SK-N-SH (cell line): Measurements from ENCODE around the gene SLC50A1. TPM values are rescaled to one million over a fixed set of nuclear protein-coding genes. Genes with fewer than 3 reads are reported as not detected.

Experiments
- CTCF ChIA-PET: fragments of 300-600, 350-600 bp; formaldehyde crosslinking; extraction: SDS; loops from one replicate; lab custom pipeline; 2021; lab: Yijun Ruan, JAX
- POLR2A ChIA-PET: fragments of 350-600 bp; sonication (Branson Sonifier 250); formaldehyde crosslinking; extraction: SDS; loops from one replicate; lab custom pipeline; 2020; ENCODE audit warnings: antibody characterized with exemption, inconsistent platforms; lab: Yijun Ruan, JAX
- DNase-seq: peaks from one replicate; pipeline ENCODE4 v3.0.0; 2012
- H2AFZ ChIP-seq: fragments of 200-600 bp; sonication (generic); 2 replicates; pipeline ENCODE4 v1.8.1; 2016; ENCODE audit warnings: antibody characterized with exemption, mild to moderate bottlenecking, low read depth
- H3F3A ChIP-seq: fragments of 200-600 bp; sonication (generic); replicated peaks from 2 replicates; pipeline ENCODE3; 2016; ENCODE audit warnings: antibody characterized with exemption, mild to moderate bottlenecking; ENCODE audit not compliant: insufficient read depth
- H3K27ac ChIP-seq, 2 experiments: fragments of 200-500 bp in 1 of 2; fragments of 200-600 bp in 1 of 2; sonication (Bioruptor generic) in 1 of 2; sonication (generic), shearing (Covaris generic) in 1 of 2; 2 replicates each; pipeline versions ENCODE4 v1.5.1 to v1.6.1; 2014 to 2016; ENCODE audit warnings: low read depth in 2 of 2, inconsistent platforms in 1 of 2, low read length in 1 of 2, mild to moderate bottlenecking in 1 of 2, mixed read lengths in 1 of 2
- H3K27me3 ChIP-seq: fragments of 200-600 bp; sonication (generic), shearing (Covaris generic); 2 replicates; pipeline ENCODE4 v1.6.1; 2016; ENCODE audit warnings: mixed run types; ENCODE audit not compliant: insufficient read depth
- H3K36me3 ChIP-seq, 2 experiments: fragments of 200-500 bp in 1 of 2; fragments of 200-600 bp in 1 of 2; sonication (Bioruptor generic) in 1 of 2; sonication (generic) in 1 of 2; replicated peaks in 1 of 2; 2 replicates each; pipeline versions ENCODE3 to v1.5.1; 2014 to 2016; ENCODE audit warnings: low read length in 1 of 2, mild to moderate bottlenecking in 1 of 2; ENCODE audit not compliant: insufficient read depth in 2 of 2, control insufficient read depth in 1 of 2
- H3K4me1 ChIP-seq, 2 experiments: fragments of 200-500 bp in 1 of 2; fragments of 200-600 bp in 1 of 2; sonication (Bioruptor generic) in 1 of 2; sonication (generic), shearing (Covaris generic) in 1 of 2; 2 replicates each; pipeline versions ENCODE4 v1.5.1 to v1.6.1; 2014 to 2016; ENCODE audit warnings: low read depth in 1 of 2, low read length in 1 of 2, mixed run types in 1 of 2; ENCODE audit not compliant: insufficient read depth in 2 of 2, control insufficient read depth in 1 of 2
- H3K4me2 ChIP-seq: fragments of 200-600 bp; sonication (generic), shearing (Covaris generic); 2 replicates; pipeline ENCODE4 v1.6.1; 2017; ENCODE audit warnings: mixed run types
- H3K4me3 ChIP-seq, 2 experiments: fragments of 200-500 bp in 1 of 2; fragments of 200-600 bp in 1 of 2; sonication (Bioruptor generic) in 1 of 2; sonication (generic), shearing (Covaris generic) in 1 of 2; 2 replicates each; pipeline versions ENCODE4 v1.5.1 to v1.8.1; 2014 to 2016; ENCODE audit warnings: low read depth in 2 of 2, inconsistent platforms in 1 of 2, low read length in 1 of 2, mild to moderate bottlenecking in 1 of 2, mixed read lengths in 1 of 2, moderate library complexity in 1 of 2
- H3K79me2 ChIP-seq: fragments of 200-600 bp; sonication (generic); 2 replicates; pipeline ENCODE4 v1.8.1; 2017; ENCODE audit warnings: mild to moderate bottlenecking; ENCODE audit not compliant: insufficient read depth
- H3K9ac ChIP-seq: fragments of 200-600 bp; sonication (generic); 2 replicates; pipeline ENCODE4 v1.6.1; 2017; ENCODE audit warnings: mixed run types
- H3K9me2 ChIP-seq: fragments of 200-600 bp; sonication (generic); 2 replicates; pipeline ENCODE4 v1.6.1; 2017; ENCODE audit warnings: mixed run types
- H3K9me3 ChIP-seq: fragments of 200-600 bp; sonication (generic); 2 replicates; pipeline ENCODE4 v1.6.1; 2017; ENCODE audit warnings: mixed run types, mild to moderate bottlenecking, moderate library complexity
- H4K20me1 ChIP-seq: fragments of 200-600 bp; sonication (generic); 2 replicates; pipeline ENCODE4 v1.6.1; 2017; ENCODE audit warnings: mild to moderate bottlenecking, mixed run types; ENCODE audit not compliant: insufficient read depth
- CHD2 ChIP-seq: fragments of 150-350 bp; IDR thresholded peaks from 2 replicates; pipeline ENCODE4 v1.6.1; 2018; ENCODE audit warnings: low read length; ENCODE audit not compliant: partially characterized antibody
- EP300 ChIP-seq, 2 experiments: IDR thresholded peaks; 2 replicates each; pipeline versions ENCODE4 v1.4.0 to v1.6.1; 2012; ENCODE audit warnings: borderline replicate concordance in 1 of 2, low read depth in 1 of 2, low read length in 1 of 2
- GATA2 ChIP-seq: sonication (generic); formaldehyde crosslinking; IDR thresholded peaks from 2 replicates; pipeline ENCODE4 v1.5.0; 2020; ENCODE audit warnings: mild to moderate bottlenecking, missing genetic modification reagents
- MEF2A ChIP-seq: IDR thresholded peaks from 2 replicates; pipeline ENCODE4 v1.4.0; 2012; ENCODE audit warnings: low read depth, borderline replicate concordance
- MXI1 ChIP-seq: IDR thresholded peaks from 2 replicates; pipeline ENCODE4 v1.6.1; 2012; ENCODE audit warnings: mild to moderate bottlenecking, low read depth, low read length, improper control_type of control experiment
- NFIC ChIP-seq: IDR thresholded peaks from 2 replicates; pipeline ENCODE4 v1.4.0; 2012; ENCODE audit warnings: borderline replicate concordance
- POLR2AphosphoS5 ChIP-seq: IDR thresholded peaks from 2 replicates; pipeline ENCODE4 v1.6.1; 2012; ENCODE audit warnings: low read depth, low read length
- RAD21 ChIP-seq: IDR thresholded peaks from 2 replicates; pipeline ENCODE4 v1.6.1; 2012; ENCODE audit warnings: mild to moderate bottlenecking, low read length
- RCOR1 ChIP-seq: fragments of 150-350 bp; IDR thresholded peaks from 2 replicates; pipeline ENCODE4 v1.6.1; 2017; ENCODE audit warnings: antibody characterized with exemption, low read length
- RXRA ChIP-seq: IDR thresholded peaks from 2 replicates; pipeline ENCODE4 v1.4.0; 2012; ENCODE audit warnings: low read depth, mild to moderate bottlenecking, borderline replicate concordance
- SIN3A ChIP-seq: IDR thresholded peaks from 2 replicates; pipeline ENCODE4 v1.6.1; 2012; ENCODE audit warnings: low read depth, mild to moderate bottlenecking, low read length, moderate library complexity, borderline replicate concordance
- SMC3 ChIP-seq: IDR thresholded peaks from 2 replicates; pipeline ENCODE4 v1.6.1; 2012; ENCODE audit warnings: low read depth, low read length, improper control_type of control experiment
- TCF12 ChIP-seq: IDR thresholded peaks from 2 replicates; pipeline ENCODE4 v1.4.0; 2012
- YY1 ChIP-seq: IDR thresholded peaks from 2 replicates; pipeline ENCODE4 v1.4.0; 2012; ENCODE audit warnings: low read depth, mild to moderate bottlenecking
- WGBS: methylation state at CpG from one replicate; pipeline ENCODE4 v1.1.6; 2017; ENCODE audit warnings: low lambda C conversion rate; 5-methylcytosine and 5-hydroxymethylcytosine counted together
- polyA plus RNA-seq, 3 experiments: library from polyadenylated mRNA; depleted of rRNA; stranded (reverse); fragments of >200 nt; gene quantifications; 2 replicates each; pipeline ENCODE4 v1.2.3, GENCODE V29; 2012
- TF ChIP-seq, protein P1 (sequence below): fragments of 200-600 bp; sonication (generic); IDR thresholded peaks from 2 replicates; pipeline ENCODE4 v1.6.1; 2017; ENCODE audit warnings: antibody characterized with exemption, mild to moderate bottlenecking, moderate library complexity
- TF ChIP-seq, protein P2 (sequence below): fragments of 150-350 bp; IDR thresholded peaks from 2 replicates; pipeline ENCODE4 v1.6.1; 2016; ENCODE audit warnings: mild to moderate bottlenecking, low read depth, low read length
- TF ChIP-seq, protein P3 (sequence below): IDR thresholded peaks from 2 replicates; pipeline ENCODE4 v1.4.0; 2012; ENCODE audit warnings: low read depth, borderline replicate concordance

SLC50A1 gene
- polyA plus RNA-seq, 1 of the 3 experiments (the other 2 are of a cell fraction) = 58.4 TPM

DNA sequence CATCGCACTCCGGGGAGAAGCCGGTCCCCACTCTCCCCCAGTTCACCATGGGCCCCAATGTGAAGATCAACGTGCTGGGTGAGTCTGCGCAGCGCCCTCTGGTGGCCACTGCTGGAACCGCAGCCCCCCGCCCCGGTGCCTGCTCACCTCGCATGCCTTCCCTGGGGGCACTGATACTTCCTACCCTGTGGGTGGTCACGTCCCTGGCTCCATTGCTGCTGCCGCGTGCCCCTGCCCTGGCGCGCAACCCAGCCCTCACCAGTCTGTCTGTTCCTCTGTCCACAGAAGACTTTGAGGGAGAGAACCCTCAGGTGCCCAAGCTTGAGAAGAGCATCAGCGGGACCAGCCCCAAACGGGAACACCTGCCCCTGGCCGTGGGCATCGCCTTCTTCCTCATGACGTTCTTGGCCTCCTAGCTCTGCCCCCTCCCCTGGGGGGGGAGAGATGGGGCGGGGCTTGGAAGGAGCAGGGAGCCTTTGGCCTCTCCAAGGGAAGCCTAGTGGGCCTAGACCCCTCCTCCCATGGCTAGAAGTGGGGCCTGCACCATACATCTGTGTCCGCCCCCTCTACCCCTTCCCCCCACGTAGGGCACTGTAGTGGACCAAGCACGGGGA is 49.4 kb upstream of the SLC50A1 start:
- CTCF ChIA-PET = interaction anchor here (0.7 to 5.3 kb wide), 39 partner anchors 9 to 606 kb away, joined by 3 to 156 read pairs (median 5); partner anchors contain the start of genes ADAM15, EFNA4, KRTCAP2 and LENEP
- H3K27ac ChIP-seq = no peak overlapping the region; a peak in 1 of 4 replicates
- H3K9me3 ChIP-seq = no peaks in the 10 kb centered on the region
- 0 out of 2 replicates have a peak, but pooled peaks cover 1% of the 10 kb centered on the region for H3K27me3 ChIP-seq
- no peak for TF ChIP-seq CHD2
- no peak for TF ChIP-seq RXRA
- no peak for TF ChIP-seq GATA2 (CRISPR knock-in tag)
- no peak for TF ChIP-seq EP300 (IDR thresholded peaks at IDR 0.05; ENCODE audit: borderline replicate concordance in 1 of 2, low read depth in 1 of 2, low read length in 1 of 2)
- peak; percentile 33; the same call in 1 of the 2 replicates for TF ChIP-seq SMC3
- no peak for TF ChIP-seq YY1
- TF ChIP-seq MEF2A = no peak
- TF ChIP-seq RCOR1 = no peak
- TF ChIP-seq POLR2AphosphoS5 = no peak
- TF ChIP-seq, protein P1, sequence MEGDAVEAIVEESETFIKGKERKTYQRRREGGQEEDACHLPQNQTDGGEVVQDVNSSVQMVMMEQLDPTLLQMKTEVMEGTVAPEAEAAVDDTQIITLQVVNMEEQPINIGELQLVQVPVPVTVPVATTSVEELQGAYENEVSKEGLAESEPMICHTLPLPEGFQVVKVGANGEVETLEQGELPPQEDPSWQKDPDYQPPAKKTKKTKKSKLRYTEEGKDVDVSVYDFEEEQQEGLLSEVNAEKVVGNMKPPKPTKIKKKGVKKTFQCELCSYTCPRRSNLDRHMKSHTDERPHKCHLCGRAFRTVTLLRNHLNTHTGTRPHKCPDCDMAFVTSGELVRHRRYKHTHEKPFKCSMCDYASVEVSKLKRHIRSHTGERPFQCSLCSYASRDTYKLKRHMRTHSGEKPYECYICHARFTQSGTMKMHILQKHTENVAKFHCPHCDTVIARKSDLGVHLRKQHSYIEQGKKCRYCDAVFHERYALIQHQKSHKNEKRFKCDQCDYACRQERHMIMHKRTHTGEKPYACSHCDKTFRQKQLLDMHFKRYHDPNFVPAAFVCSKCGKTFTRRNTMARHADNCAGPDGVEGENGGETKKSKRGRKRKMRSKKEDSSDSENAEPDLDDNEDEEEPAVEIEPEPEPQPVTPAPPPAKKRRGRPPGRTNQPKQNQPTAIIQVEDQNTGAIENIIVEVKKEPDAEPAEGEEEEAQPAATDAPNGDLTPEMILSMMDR = peak; percentile 89
- no peak for TF ChIP-seq SIN3A
- TF ChIP-seq, protein P2, sequence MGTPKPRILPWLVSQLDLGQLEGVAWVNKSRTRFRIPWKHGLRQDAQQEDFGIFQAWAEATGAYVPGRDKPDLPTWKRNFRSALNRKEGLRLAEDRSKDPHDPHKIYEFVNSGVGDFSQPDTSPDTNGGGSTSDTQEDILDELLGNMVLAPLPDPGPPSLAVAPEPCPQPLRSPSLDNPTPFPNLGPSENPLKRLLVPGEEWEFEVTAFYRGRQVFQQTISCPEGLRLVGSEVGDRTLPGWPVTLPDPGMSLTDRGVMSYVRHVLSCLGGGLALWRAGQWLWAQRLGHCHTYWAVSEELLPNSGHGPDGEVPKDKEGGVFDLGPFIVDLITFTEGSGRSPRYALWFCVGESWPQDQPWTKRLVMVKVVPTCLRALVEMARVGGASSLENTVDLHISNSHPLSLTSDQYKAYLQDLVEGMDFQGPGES = no peak
- TF ChIP-seq RAD21 = peak; percentile 23; the same call in 1 of the 2 replicates
- TF ChIP-seq, protein P3, sequence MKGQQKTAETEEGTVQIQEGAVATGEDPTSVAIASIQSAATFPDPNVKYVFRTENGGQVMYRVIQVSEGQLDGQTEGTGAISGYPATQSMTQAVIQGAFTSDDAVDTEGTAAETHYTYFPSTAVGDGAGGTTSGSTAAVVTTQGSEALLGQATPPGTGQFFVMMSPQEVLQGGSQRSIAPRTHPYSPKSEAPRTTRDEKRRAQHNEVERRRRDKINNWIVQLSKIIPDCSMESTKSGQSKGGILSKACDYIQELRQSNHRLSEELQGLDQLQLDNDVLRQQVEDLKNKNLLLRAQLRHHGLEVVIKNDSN = no peak
- TF ChIP-seq TCF12 = no peak
- TF ChIP-seq NFIC = no peak
- TF ChIP-seq MXI1 = 0 out of 2 replicates have a peak, but pooled peaks have one; percentile 26
- H4K20me1 ChIP-seq = no peaks in the 10 kb centered on the region
- POLR2A ChIA-PET = interaction anchor here (2.0 kb wide), 1 partner anchor 88 kb away, joined by 4 read pairs; no protein-coding TSS in a partner anchor
- peak overlapping the region; percentile 99; the same call in 1 of the 2 replicates for H2AFZ ChIP-seq
- peaks cover 5 to 25% of the 10 kb centered on the region in 2 experiments; a peak in 3 of 4 replicates for H3K4me1 ChIP-seq
- H3K4me2 ChIP-seq = peak overlapping the region; percentile 78
- H3F3A ChIP-seq = peaks cover 2% of the 10 kb centered on the region
- no peak overlapping the region for H3K9ac ChIP-seq
- DNase-seq = peak; percentile 88
- peak overlapping the region; percentile 77 to 79; a peak in 3 of 4 replicates for H3K4me3 ChIP-seq
- H3K79me2 ChIP-seq = no peaks in the 10 kb centered on the region
- no peaks in the 10 kb centered on the region for H3K36me3 ChIP-seq
- 2% methylated on average over 16 of the region's 24 CpGs for WGBS
- no peaks in the 10 kb centered on the region for H3K9me2 ChIP-seq
